CD14-positive monocyte (primary cell): Measurements from ENCODE around the gene OARD1. TPM values are rescaled to one million over a fixed set of nuclear protein-coding genes. Genes with fewer than 3 reads are reported as not detected.

Experiments used
- DNase-seq, 3 donors: peaks; one replicate each; pipeline ENCODE4 v3.0.0-alpha.2; 2011 to 2022
- H2AFZ ChIP-seq: 2 replicates; pipeline ENCODE4 v1.6.0; 2012; ENCODE audit warnings: mild to moderate bottlenecking, low read depth, low read length, inconsistent platforms; ENCODE audit not compliant: insufficient read depth, poor library complexity, severe bottlenecking
- H3K27ac ChIP-seq, 2 donors: 1 replicate in 1 of 2; 2 replicates in 1 of 2; pipeline ENCODE4 v1.5.1; 2012 to 2013; ENCODE audit warnings: low read length in 2 of 2, control low read depth in 1 of 2, inconsistent platforms in 1 of 2, low read depth in 1 of 2, mild to moderate bottlenecking in 1 of 2
- H3K27me3 ChIP-seq, 2 donors: one replicate each; pipeline versions ENCODE4 v1.6.0 to v1.6.1; 2011 to 2013; ENCODE audit warnings: low read length in 2 of 2; ENCODE audit not compliant: control insufficient read depth in 2 of 2, insufficient read depth in 2 of 2
- H3K36me3 ChIP-seq, 2 donors: replicated peaks in 1 of 2; 1 replicate in 1 of 2; 2 replicates in 1 of 2; pipeline versions ENCODE4 v1.5.1 to v1.6.1; 2012 to 2013; ENCODE audit warnings: low read length in 2 of 2, control low read depth in 1 of 2, inconsistent platforms in 1 of 2, mild to moderate bottlenecking in 1 of 2; ENCODE audit not compliant: insufficient read depth in 2 of 2, control insufficient read depth in 1 of 2
- H3K4me1 ChIP-seq, 2 donors: 1 replicate in 1 of 2; 2 replicates in 1 of 2; pipeline versions ENCODE4 v1.5.1 to v1.6.1; 2012 to 2013; ENCODE audit warnings: low read length in 2 of 2, control low read depth in 1 of 2, inconsistent platforms in 1 of 2, mild to moderate bottlenecking in 1 of 2, moderate library complexity in 1 of 2; ENCODE audit not compliant: insufficient read depth in 2 of 2, control insufficient read depth in 1 of 2
- H3K4me2 ChIP-seq: replicated peaks from 2 replicates; pipeline ENCODE3; 2012; ENCODE audit warnings: low read length, moderate library complexity, mild to moderate bottlenecking; ENCODE audit not compliant: poor library complexity, severe bottlenecking; ENCODE audit errors: extremely low read depth
- H3K4me3 ChIP-seq, 3 experiments: fragments of 200-600 bp in 1 of 3; sonication (generic) in 1 of 3; replicated peaks in 1 of 3; 1 replicate in 2 of 3; 2 replicates in 1 of 3; pipeline ENCODE4 v1.5.1; 2011 to 2013; ENCODE audit warnings: low read length in 3 of 3, mild to moderate bottlenecking in 3 of 3, control low read depth in 2 of 3, low read depth in 2 of 3, inconsistent platforms in 1 of 3, moderate library complexity in 1 of 3
- H3K79me2 ChIP-seq: 2 replicates; pipeline ENCODE4 v1.6.0; 2012; ENCODE audit warnings: mild to moderate bottlenecking, control low read depth, inconsistent platforms, low read length, moderate library complexity; ENCODE audit not compliant: insufficient read depth
- H3K9ac ChIP-seq: 2 replicates; pipeline ENCODE4 v1.6.0; 2017; ENCODE audit warnings: low read length, mild to moderate bottlenecking; ENCODE audit not compliant: insufficient read depth, poor library complexity, severe bottlenecking
- H3K9me3 ChIP-seq, 2 donors: replicated peaks in 1 of 2; 1 replicate in 1 of 2; 2 replicates in 1 of 2; pipeline versions ENCODE4 v1.5.1 to v1.6.1; 2012 to 2013; ENCODE audit warnings: low read length in 2 of 2, control low read depth in 1 of 2; ENCODE audit not compliant: control insufficient read depth in 1 of 2, insufficient read depth in 1 of 2
- H4K20me1 ChIP-seq: 2 replicates; pipeline ENCODE4 v1.6.0; 2012; ENCODE audit warnings: mild to moderate bottlenecking, low read length, control low read depth, moderate library complexity; ENCODE audit not compliant: insufficient read depth
- H3K27ac Mint-ChIP-seq, 7 donors: one replicate each; pipeline ENCODE4 v1.8.0; 2020; ENCODE audit warnings: mild to moderate bottlenecking in 7 of 7, mixed read lengths in 7 of 7, moderate library complexity in 6 of 7, inconsistent platforms in 2 of 7
- H3K27me3 Mint-ChIP-seq, 3 donors: one replicate each; pipeline ENCODE4 v1.8.0; 2021 to 2022; ENCODE audit warnings: low read depth in 3 of 3, mild to moderate bottlenecking in 3 of 3, mixed read lengths in 3 of 3, moderate library complexity in 3 of 3, inconsistent platforms in 1 of 3
- H3K36me3 Mint-ChIP-seq, 2 donors: one replicate each; pipeline ENCODE4 v1.8.0; 2020; ENCODE audit warnings: mixed read lengths in 2 of 2, inconsistent platforms in 1 of 2, mild to moderate bottlenecking in 1 of 2
- H3K4me1 Mint-ChIP-seq: one replicate; pipeline ENCODE4 v1.8.0; 2020; ENCODE audit warnings: mild to moderate bottlenecking, mixed read lengths
- H3K4me3 Mint-ChIP-seq, 2 donors: one replicate each; pipeline ENCODE4 v1.8.0; 2020; ENCODE audit warnings: mild to moderate bottlenecking in 2 of 2, mixed read lengths in 2 of 2, moderate library complexity in 1 of 2
- H3K9me3 Mint-ChIP-seq, 7 donors: one replicate each; pipeline ENCODE4 v1.8.0; 2020 to 2022; ENCODE audit warnings: mixed read lengths in 7 of 7, mild to moderate bottlenecking in 6 of 7, moderate library complexity in 6 of 7, inconsistent platforms in 2 of 7
- CTCF ChIP-seq: fragments of 200-600 bp; IDR thresholded peaks from one replicate; pipeline ENCODE4 v1.8.0; 2022; ENCODE audit warnings: antibody characterized with exemption, mild to moderate bottlenecking
- WGBS: methylation state at CpG from one replicate; pipeline ENCODE4 v1.1.5; 2013; ENCODE audit warnings: missing lambda C conversion rate; ENCODE audit not compliant: insufficient coverage; 5-methylcytosine and 5-hydroxymethylcytosine counted together
- intact Hi-C, 2 donors: fragments of 100-400 bp; cut with micrococcal nuclease; formaldehyde crosslinking; loops; one replicate each; pipeline versions ENCODE4 v1.15.0 to v1.15.1; 2023
- polyA plus RNA-seq, 3 donors: library from polyadenylated mRNA; depleted of rRNA in 1 of 3; unstranded in 2 of 3; stranded (reverse) in 1 of 3; fragments of 300-500 nt in 2 of 3; fragments of >200 nt in 1 of 3; fragmentation: Illumina TruSeq in 2 of 3; gene quantifications; 1 replicate in 2 of 3; 2 replicates in 1 of 3; pipeline ENCODE4 v1.2.3, GENCODE V29; 2012 to 2021

Gene OARD1
- polyA plus RNA-seq, 3 donors, result 6.5 to 23.6 (median 16.8) TPM

- H3K4me1 ChIP-seq, result no peaks in the 10 kb centered on the region
- H3K4me2 ChIP-seq, result no peak overlapping the region
- H3K36me3 ChIP-seq, result no peaks in the 10 kb centered on the region
- H3K79me2 ChIP-seq, result no peaks in the 10 kb centered on the region
- no peak overlapping the region for H3K4me3 Mint-ChIP-seq
- no peak for TF ChIP-seq CTCF
- no peak overlapping the region for H3K27ac Mint-ChIP-seq
- peaks cover 0 to 1% (median 0%) of the 10 kb centered on the region in 3 donors for H3K27me3 Mint-ChIP-seq
- no peak for DNase-seq
- H4K20me1 ChIP-seq, result no peaks in the 10 kb centered on the region
- no peaks in the 10 kb centered on the region for H3K9me3 Mint-ChIP-seq
- no peak overlapping the region for H3K9ac ChIP-seq
- H2AFZ ChIP-seq, result no peak overlapping the region
- intact Hi-C loops, result no loop called here
- H3K27ac ChIP-seq, result no peak overlapping the region
- 100% methylated on average over 2 of the region's 3 CpGs for WGBS
- H3K4me1 Mint-ChIP-seq, result no peaks in the 10 kb centered on the region
- H3K9me3 ChIP-seq, result no peaks in the 10 kb centered on the region
- peaks cover 0 to 6% of the 10 kb centered on the region in 2 donors for H3K36me3 Mint-ChIP-seq
- H3K4me3 ChIP-seq, result no peak overlapping the region
- H3K27me3 ChIP-seq, result no peaks in the 10 kb centered on the region
Measured at GRCh38 chr6:41111017-41111416, 38.9 kb upstream of the OARD1 start.

- H3K9me3 ChIP-seq, result no peaks in the 10 kb centered on the region
- H3K27me3 ChIP-seq, result no peaks in the 10 kb centered on the region
- DNase-seq, result no peak
- no peak for TF ChIP-seq CTCF
- no peak overlapping the region for H2AFZ ChIP-seq
- no peak overlapping the region for H3K4me3 Mint-ChIP-seq
- intact Hi-C loops, result no loop called here
- H3K9ac ChIP-seq, result no peak overlapping the region
- H3K4me1 Mint-ChIP-seq, result no peaks in the 10 kb centered on the region
- no peaks in the 10 kb centered on the region for H3K79me2 ChIP-seq
- WGBS, result 98% methylated on average over 3 of the region's 3 CpGs
- H4K20me1 ChIP-seq, result no peaks in the 10 kb centered on the region
- no peaks in the 10 kb centered on the region for H3K27me3 Mint-ChIP-seq
- no peak overlapping the region for H3K27ac ChIP-seq
- peaks cover 23 to 32% of the 10 kb centered on the region in 2 donors for H3K36me3 ChIP-seq
- peaks cover 17 to 20% of the 10 kb centered on the region in 2 donors for H3K36me3 Mint-ChIP-seq
- H3K4me3 ChIP-seq, result no peak overlapping the region
- H3K4me2 ChIP-seq, result no peak overlapping the region
- no peaks in the 10 kb centered on the region for H3K9me3 Mint-ChIP-seq
- no peaks in the 10 kb centered on the region for H3K4me1 ChIP-seq
- no peak overlapping the region for H3K27ac Mint-ChIP-seq
Measured at GRCh38 chr6:41103847-41104246, 31.7 kb upstream of the OARD1 start.
